LNCaP clone FGC (cell line): ENCODE measurements around the gene DOCK4.

Experiments
- DNase-seq: peaks from one replicate; pipeline ENCODE4 v3.0.0-alpha.2; 2011; ENCODE audit warnings: low read depth
- H3K4me3 ChIP-seq: 2 replicates; pipeline ENCODE4 v1.5.1; 2011; ENCODE audit warnings: mild to moderate bottlenecking, low read depth, low read length, control low read depth
- TF ChIP-seq, protein P1 (sequence below): IDR thresholded peaks from 2 replicates; pipeline ENCODE4 v1.5.1; 2012; ENCODE audit warnings: mild to moderate bottlenecking; ENCODE audit not compliant: control insufficient read depth, insufficient read depth; ENCODE audit errors: extremely low read depth

Gene DOCK4

DNA sequence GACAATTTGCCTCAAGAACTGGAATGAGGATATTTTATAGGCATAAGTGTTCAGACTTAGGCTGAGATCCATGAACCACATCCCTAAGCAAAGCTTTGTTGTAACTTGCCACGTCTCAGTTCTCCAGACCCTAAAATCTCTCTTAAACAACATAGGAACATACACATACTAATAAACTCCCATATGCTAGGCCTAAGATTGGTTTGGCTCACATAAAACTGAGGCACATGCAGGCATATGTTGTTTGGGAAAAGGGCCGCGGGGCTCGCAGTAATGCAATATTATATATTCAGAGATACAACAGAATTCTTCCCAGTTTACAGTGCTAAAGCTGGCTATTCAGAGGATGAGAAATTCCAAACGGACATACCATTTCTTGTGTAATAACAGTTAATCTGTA, 61.0 kb downstream of the DOCK4 start:
- TF ChIP-seq, protein P1, sequence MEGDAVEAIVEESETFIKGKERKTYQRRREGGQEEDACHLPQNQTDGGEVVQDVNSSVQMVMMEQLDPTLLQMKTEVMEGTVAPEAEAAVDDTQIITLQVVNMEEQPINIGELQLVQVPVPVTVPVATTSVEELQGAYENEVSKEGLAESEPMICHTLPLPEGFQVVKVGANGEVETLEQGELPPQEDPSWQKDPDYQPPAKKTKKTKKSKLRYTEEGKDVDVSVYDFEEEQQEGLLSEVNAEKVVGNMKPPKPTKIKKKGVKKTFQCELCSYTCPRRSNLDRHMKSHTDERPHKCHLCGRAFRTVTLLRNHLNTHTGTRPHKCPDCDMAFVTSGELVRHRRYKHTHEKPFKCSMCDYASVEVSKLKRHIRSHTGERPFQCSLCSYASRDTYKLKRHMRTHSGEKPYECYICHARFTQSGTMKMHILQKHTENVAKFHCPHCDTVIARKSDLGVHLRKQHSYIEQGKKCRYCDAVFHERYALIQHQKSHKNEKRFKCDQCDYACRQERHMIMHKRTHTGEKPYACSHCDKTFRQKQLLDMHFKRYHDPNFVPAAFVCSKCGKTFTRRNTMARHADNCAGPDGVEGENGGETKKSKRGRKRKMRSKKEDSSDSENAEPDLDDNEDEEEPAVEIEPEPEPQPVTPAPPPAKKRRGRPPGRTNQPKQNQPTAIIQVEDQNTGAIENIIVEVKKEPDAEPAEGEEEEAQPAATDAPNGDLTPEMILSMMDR = no peak
- DNase-seq = no peak
- H3K4me3 ChIP-seq = no peak overlapping the region

DNA sequence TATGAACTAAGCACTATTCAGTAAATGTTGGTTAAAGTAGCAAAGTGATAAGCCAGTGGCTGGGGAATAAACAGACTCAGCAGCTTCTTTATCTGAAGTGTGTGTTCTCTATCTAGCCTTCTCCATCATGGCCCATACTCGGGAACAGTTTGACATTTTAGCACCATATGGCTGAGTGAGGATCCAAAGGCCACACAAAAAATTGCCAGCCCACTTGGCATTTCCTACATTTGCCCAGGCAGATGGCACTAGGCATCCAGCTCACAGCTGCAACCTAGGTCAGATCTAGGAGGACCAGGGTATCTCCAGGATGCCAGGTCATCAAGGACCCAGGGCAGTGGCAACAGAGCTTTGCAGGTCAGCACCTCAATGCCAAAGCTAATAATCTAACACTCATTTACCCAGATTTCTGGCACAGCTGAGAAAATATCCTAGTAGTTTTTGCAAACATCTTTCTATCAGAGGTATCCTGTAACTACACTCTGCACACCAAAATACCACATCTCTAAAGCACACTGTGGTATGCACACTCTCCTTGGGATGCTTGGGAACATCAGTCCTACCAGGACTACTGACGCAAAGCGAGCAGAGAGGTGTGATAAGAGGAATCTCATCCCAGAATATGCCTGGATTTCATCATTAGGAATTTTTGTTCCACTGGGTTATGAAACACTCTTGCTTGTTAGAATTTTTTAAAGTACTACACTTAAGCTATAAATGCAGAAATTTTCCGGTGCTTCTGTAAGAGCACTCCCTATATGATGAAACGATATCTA, 61.7 kb downstream of the DOCK4 start:
- no peak overlapping the region for H3K4me3 ChIP-seq
- DNase-seq = no peak
- TF ChIP-seq, protein P1 = no peak

GRCh38 chr7:112143582-112143981, 62.6 kb downstream of the DOCK4 start:
- TF ChIP-seq, protein P1 = no peak
- no peak overlapping the region for H3K4me3 ChIP-seq
- no peak for DNase-seq

GRCh38 chr7:112143136-112143535, 63.1 kb downstream of the DOCK4 start:
- no peak overlapping the region for H3K4me3 ChIP-seq
- DNase-seq = no peak
- TF ChIP-seq, protein P1 = no peak

GRCh38 chr7:112140600-112140999, 65.6 kb downstream of the DOCK4 start:
- TF ChIP-seq, protein P1 = no peak
- no peak for DNase-seq
- H3K4me3 ChIP-seq = no peak overlapping the region

DNA sequence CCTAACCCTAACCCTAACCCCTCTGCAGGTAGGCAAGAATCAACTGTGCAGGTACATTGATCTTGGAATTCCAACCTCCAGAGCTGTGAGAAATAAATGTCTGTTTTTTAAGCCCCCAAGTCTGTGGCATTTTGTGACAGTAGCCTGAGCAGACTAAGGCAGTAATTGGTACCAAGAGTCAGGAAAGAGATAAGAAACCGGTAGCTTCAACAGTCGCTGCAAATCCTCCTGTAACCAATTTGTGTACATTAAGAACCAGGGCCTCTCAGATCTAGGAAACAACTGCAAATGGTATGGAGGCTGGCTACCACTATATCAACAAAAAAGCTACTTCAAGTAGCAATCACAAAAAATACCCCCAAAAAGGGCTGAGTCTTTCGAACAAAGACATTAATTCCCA, 67.3 kb downstream of the DOCK4 start:
- TF ChIP-seq, protein P1 = no peak
- no peak overlapping the region for H3K4me3 ChIP-seq
- DNase-seq = no peak

DNA sequence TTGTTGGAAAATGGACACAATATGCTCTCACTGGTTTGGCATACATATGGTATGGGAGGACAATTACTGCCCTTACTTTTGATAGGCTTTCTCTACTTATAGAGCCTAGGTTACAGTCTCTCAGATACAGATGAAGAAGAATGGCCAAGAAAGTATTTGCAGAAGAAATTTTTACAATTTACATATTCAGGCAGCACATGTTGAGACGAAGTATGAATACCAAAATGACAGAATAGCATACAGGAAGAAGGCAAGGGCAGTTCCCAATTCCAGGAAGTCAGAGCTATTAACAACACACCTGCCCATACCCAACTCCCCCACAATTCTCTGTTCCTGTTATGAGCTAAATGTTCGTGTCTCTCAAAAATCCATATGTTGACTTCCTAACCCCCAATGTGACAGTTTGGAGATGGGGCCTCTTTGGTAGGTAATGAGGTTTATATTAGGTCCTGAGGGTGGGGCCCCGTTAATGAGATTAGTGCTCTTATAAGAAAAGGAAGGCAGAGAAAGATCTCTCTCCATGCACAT, 67.8 kb downstream of the DOCK4 start:
- no peak overlapping the region for H3K4me3 ChIP-seq
- TF ChIP-seq, protein P1 = no peak
- no peak for DNase-seq
